Stimulated activated CD4-positive, alpha-beta T cell treated with anti-CD3 and anti-CD28 coated beads, TNF-alpha, amount 100 ng/mL, for 48 hours (primary cell): ENCODE measurements around the gene DLG2.
"Not testable (repeated sequence)": the region's sequence is repeated elsewhere in the genome, so short reads cannot be mapped to it uniquely, and the experiment has no call there.

Source experiments
- DNase-seq, 3 donors: peaks; one replicate each; pipeline ENCODE4 v3.0.0-alpha.2; 2020; ENCODE audit warnings: low read depth in 3 of 3

The DLG2 gene

GRCh38 chr11:83793310-83793709 is 1833.8 kb downstream of the DLG2 start:
- no peak for DNase-seq

- no peak for DNase-seq
These were observed 1835.6 kb downstream of the DLG2 start for GRCh38 chr11:83791557-83791956.

GRCh38 chr11:83785942-83786341 is 1841.2 kb downstream of the DLG2 start:
- DNase-seq, result no peak

- no peak for DNase-seq
These were observed 1842.7 kb downstream of the DLG2 start for GRCh38 chr11:83784419-83784818.

- no peak for DNase-seq
These were observed 1844.8 kb downstream of the DLG2 start for GRCh38 chr11:83782329-83782728.

- no peak for DNase-seq
These were observed 1847.3 kb downstream of the DLG2 start for GRCh38 chr11:83779876-83780275.

GRCh38 chr11:83778596-83778995 is 1848.5 kb downstream of the DLG2 start:
- no peak for DNase-seq

- DNase-seq, result no peak
These were observed 1852.9 kb downstream of the DLG2 start for GRCh38 chr11:83773950-83774880.

GRCh38 chr11:83768489-83768888 is 1858.7 kb downstream of the DLG2 start:
- DNase-seq, result no peak

GRCh38 chr11:83766932-83767331 is 1860.2 kb downstream of the DLG2 start:
- no peak for DNase-seq

- no peak for DNase-seq
These were observed 1862.5 kb downstream of the DLG2 start for GRCh38 chr11:83764643-83765042.

GRCh38 chr11:83760932-83761331 is 1866.2 kb downstream of the DLG2 start:
- no peak for DNase-seq

- no peak for DNase-seq
These were observed 1868.0 kb downstream of the DLG2 start for GRCh38 chr11:83759148-83759547.

GRCh38 chr11:83751041-83751440 is 1876.1 kb downstream of the DLG2 start:
- no peak for DNase-seq

GRCh38 chr11:83746921-83747585 is 1880.1 kb downstream of the DLG2 start:
- no peak for DNase-seq

GRCh38 chr11:83744620-83745192 is 1882.4 kb downstream of the DLG2 start:
- no peak for DNase-seq

GRCh38 chr11:83736684-83737083 is 1890.5 kb downstream of the DLG2 start:
- DNase-seq, result no peak

- no peak for DNase-seq
These were observed 1893.0 kb downstream of the DLG2 start for GRCh38 chr11:83734120-83734519.

GRCh38 chr11:83731288-83731687 is 1895.9 kb downstream of the DLG2 start:
- DNase-seq, result not testable (repeated sequence)

- DNase-seq, result no peak
These were observed 1898.9 kb downstream of the DLG2 start for GRCh38 chr11:83728281-83728680.

- DNase-seq, result no peak
These were observed 1899.9 kb downstream of the DLG2 start for GRCh38 chr11:83727251-83727650.

GRCh38 chr11:83726316-83726715 is 1900.8 kb downstream of the DLG2 start:
- DNase-seq, result no peak

GRCh38 chr11:83725728-83726127 is 1901.4 kb downstream of the DLG2 start:
- DNase-seq, result no peak
